AML-193 (cell line): Measurements from ENCODE around the gene ICAM3.
A peak's percentile ranks its signal among the peaks of the same experiment; 100 is the strongest.

Source experiments
- DNase-seq, 2 experiments: peaks; one replicate each; lab custom pipeline; 2025; lab: John Stamatoyannopoulos, UW

ICAM3 gene

GRCh38 chr19:10318807-10319682 lies 20.4 kb downstream of the ICAM3 start:
- no peak for DNase-seq

- DNase-seq: no peak
Observed at GRCh38 chr19:10317857-10318462, 21.5 kb downstream of the ICAM3 start.

- DNase-seq: no peak
Observed at GRCh38 chr19:10317045-10317856, 22.2 kb downstream of the ICAM3 start.

GRCh38 chr19:10316229-10317044 lies 23.0 kb downstream of the ICAM3 start:
- DNase-seq: no peak

- peak; percentile 30 to 49 for DNase-seq
Observed at GRCh38 chr19:10315335-10316214, 23.8 kb downstream of the ICAM3 start, which contains the start of gene FDX2. TSS of gene FDX2 (minus strand) at chr19:10316015. CDS start at chr19:10315996, 19 bp downstream.

GRCh38 chr19:10309423-10309822 lies 30.0 kb downstream of the ICAM3 start, which contains the start of gene ZGLP1:
TSS of gene ZGLP1 (minus strand) at chr19:10309815.
- no peak for DNase-seq

GRCh38 chr19:10306327-10306726 lies 33.1 kb downstream of the ICAM3 start:
- no peak for DNase-seq

- DNase-seq: peak; percentile 40 to 48
Observed at GRCh38 chr19:10305139-10305806, 34.2 kb downstream of the ICAM3 start.

- peak; percentile 25 to 42 for DNase-seq
Observed at GRCh38 chr19:10299545-10300458, 39.6 kb downstream of the ICAM3 start.

GRCh38 chr19:10295847-10296591 lies 43.4 kb downstream of the ICAM3 start:
- DNase-seq: no peak

GRCh38 chr19:10295305-10295846 lies 44.0 kb downstream of the ICAM3 start:
- DNase-seq: no peak

- no peak for DNase-seq
Observed at GRCh38 chr19:10294368-10294697, 45.1 kb downstream of the ICAM3 start.

- no peak for DNase-seq
Observed at GRCh38 chr19:10293637-10294367, 45.6 kb downstream of the ICAM3 start.

- DNase-seq: no peak
Observed at GRCh38 chr19:10292789-10293636, 46.4 kb downstream of the ICAM3 start.

GRCh38 chr19:10292206-10292788 lies 47.1 kb downstream of the ICAM3 start:
- no peak for DNase-seq
